Loucy (cell line): ENCODE results near the gene RPS6KA4.

Source experiments
- CTCF ChIP-seq: fragments of 200-600 bp; sonication (generic); conservative IDR thresholded peaks from 2 replicates; pipeline ENCODE4 v1.5.1; 2014; ENCODE audit warnings: mild to moderate bottlenecking, antibody characterized with exemption, low read length
- EZH2phosphoT487 ChIP-seq: fragments of 200-600 bp; IDR thresholded peaks from 2 replicates; pipeline ENCODE4 v1.6.1; 2018; ENCODE audit warnings: antibody characterized with exemption, mild to moderate bottlenecking, moderate library complexity, borderline replicate concordance

DNA sequence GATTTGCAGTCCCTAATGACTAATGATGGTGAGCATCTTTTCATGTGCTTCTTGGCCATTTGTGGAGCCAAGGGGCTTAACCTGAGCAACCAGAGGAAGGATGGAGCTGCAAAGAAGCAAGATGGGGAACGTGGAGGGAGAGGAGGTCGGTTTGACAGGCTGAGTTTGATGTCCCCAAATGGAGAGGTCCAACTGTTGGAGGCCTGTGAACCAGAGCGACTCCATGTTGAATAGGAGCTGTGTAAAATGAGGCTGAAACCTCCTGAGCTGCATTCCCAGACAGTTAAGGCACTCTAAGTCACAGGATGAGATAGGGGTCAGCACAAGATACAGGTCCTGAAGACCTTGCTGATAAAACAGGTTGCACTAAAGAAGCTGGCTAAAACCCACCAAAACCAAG lies 54.5 kb downstream of the RPS6KA4 start:
- TF ChIP-seq CTCF: no peak
- no peak for TF ChIP-seq EZH2phosphoT487
